NCI-H2029 treated with DMSO at 0.1 percent for 48 hours (cell line): ENCODE results near the gene UCHL1.
A peak's percentile ranks its signal among the peaks of the same experiment; 100 is the strongest.
"Not testable (repeated sequence)": the region's sequence is repeated elsewhere in the genome, so short reads cannot be mapped to it uniquely, and the experiment has no call there.

Source experiments
- DNase-seq: peaks from one replicate; lab custom pipeline; 2025; lab: John Stamatoyannopoulos, UW

The UCHL1 gene

GRCh38 chr4:41236508-41236907, 20.2 kb upstream of the UCHL1 start:
- DNase-seq = no peak

GRCh38 chr4:41241919-41242318, 14.8 kb upstream of the UCHL1 start:
- DNase-seq = no peak

GRCh38 chr4:41245983-41246382, 10.7 kb upstream of the UCHL1 start:
- no peak for DNase-seq

GRCh38 chr4:41256131-41256739, 493 bp upstream of the UCHL1 start:
- DNase-seq = no peak

- DNase-seq = no peak
These were observed 651 bp downstream of the UCHL1 start for GRCh38 chr4:41257257-41257901.

GRCh38 chr4:41257906-41258305, 1.2 kb downstream of the UCHL1 start:
- DNase-seq = no peak

GRCh38 chr4:41258783-41259182, 2.1 kb downstream of the UCHL1 start:
- DNase-seq = no peak

- DNase-seq = no peak
These were observed 3.5 kb downstream of the UCHL1 start for GRCh38 chr4:41260116-41260733.

- no peak for DNase-seq
These were observed 5.5 kb downstream of the UCHL1 start for GRCh38 chr4:41262198-41262597.

- no peak for DNase-seq
These were observed 7.5 kb downstream of the UCHL1 start for GRCh38 chr4:41264212-41264611.

GRCh38 chr4:41267997-41268396, 11.3 kb downstream of the UCHL1 start:
- no peak for DNase-seq

- DNase-seq = no peak
These were observed 12.2 kb downstream of the UCHL1 start for GRCh38 chr4:41268721-41269517.

GRCh38 chr4:41269682-41270081, 13.0 kb downstream of the UCHL1 start:
- DNase-seq = no peak

GRCh38 chr4:41275931-41276330, 19.2 kb downstream of the UCHL1 start:
- not testable (repeated sequence) for DNase-seq

- DNase-seq = no peak
These were observed 23.3 kb downstream of the UCHL1 start for GRCh38 chr4:41280010-41280409.

GRCh38 chr4:41281038-41281634, 24.4 kb downstream of the UCHL1 start:
- peak; percentile 96 for DNase-seq

GRCh38 chr4:41282366-41282765, 25.6 kb downstream of the UCHL1 start:
- no peak for DNase-seq

GRCh38 chr4:41285202-41285863, 28.6 kb downstream of the UCHL1 start:
- no peak for DNase-seq

GRCh38 chr4:41285864-41286235, 29.1 kb downstream of the UCHL1 start:
- no peak for DNase-seq

GRCh38 chr4:41287005-41287404, 30.3 kb downstream of the UCHL1 start:
- DNase-seq = no peak

GRCh38 chr4:41287852-41288251, 31.1 kb downstream of the UCHL1 start:
- no peak for DNase-seq

- DNase-seq = no peak
These were observed 31.5 kb downstream of the UCHL1 start for GRCh38 chr4:41288254-41288653.
